NCI-H748 (cell line): ENCODE results near the gene HS3ST1.

Experiments used
- DNase-seq: peaks from one replicate; lab custom pipeline; 2025; ENCODE audit not compliant: unreplicated experiment; lab: John Stamatoyannopoulos, UW

Gene HS3ST1

DNA sequence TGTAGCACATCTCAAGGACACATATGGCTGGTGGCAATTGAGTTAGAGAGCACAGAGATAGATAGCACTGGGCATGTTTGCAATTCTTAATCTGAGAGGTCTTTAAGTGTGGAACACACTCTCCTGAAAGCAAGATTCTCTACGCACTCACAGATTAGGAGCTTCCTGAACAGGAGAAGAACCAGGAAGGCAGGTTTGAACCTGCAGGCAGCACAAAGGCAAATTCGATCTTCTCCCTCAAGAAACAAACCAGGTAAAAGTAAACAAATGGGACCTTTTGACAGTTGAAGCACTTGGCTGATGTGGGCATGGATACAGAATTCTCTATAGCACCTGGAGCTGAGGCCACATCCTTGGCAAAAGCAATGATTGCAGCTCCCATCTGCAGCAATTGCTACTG, 24.3 kb downstream of the HS3ST1 start:
- no peak for DNase-seq

DNA sequence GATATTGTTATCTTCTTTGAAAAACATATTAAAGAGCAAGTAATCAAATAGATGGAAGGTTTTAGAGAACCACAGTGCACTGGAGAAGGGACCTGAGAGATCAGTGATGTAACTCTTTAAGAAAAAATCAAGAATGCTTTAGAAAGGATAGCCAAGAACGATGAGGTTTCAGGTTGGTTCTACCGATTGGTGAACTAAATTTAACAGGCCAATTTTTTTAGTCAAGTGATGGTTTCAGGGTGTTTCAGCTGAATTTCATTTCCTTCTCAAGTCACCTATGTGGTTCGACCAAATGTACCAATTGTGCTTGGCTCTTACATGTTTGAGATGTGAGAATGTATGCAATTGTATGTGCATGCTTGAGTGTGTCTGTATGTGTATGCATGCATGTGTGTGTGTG, 26.5 kb downstream of the HS3ST1 start:
- no peak for DNase-seq

DNA sequence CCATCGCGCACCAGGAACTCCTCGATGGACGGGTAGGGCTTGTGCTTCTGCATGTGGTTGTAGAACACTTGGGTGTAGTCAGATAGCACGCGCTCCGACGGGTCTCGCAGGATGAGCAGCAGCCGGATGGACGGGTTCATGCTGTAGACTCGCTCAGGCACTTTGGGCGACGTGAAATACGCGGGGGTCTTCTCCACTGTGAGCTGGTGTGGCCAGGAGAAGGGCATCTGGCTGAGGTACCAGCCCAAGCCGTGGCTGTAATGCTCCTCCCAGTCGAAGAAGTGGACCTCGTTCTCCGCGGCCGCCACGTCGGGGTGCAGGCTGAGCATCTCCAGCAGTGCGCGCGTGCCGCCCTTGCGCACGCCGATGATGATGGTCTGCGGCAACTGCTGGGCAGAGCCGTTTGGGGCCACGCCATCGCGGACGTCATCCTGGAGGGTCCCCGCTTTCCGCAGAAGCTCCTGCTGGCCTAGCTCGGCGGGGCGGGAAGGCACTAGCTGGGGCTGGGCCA, 29.2 kb downstream of the HS3ST1 start:
- no peak for DNase-seq

DNA sequence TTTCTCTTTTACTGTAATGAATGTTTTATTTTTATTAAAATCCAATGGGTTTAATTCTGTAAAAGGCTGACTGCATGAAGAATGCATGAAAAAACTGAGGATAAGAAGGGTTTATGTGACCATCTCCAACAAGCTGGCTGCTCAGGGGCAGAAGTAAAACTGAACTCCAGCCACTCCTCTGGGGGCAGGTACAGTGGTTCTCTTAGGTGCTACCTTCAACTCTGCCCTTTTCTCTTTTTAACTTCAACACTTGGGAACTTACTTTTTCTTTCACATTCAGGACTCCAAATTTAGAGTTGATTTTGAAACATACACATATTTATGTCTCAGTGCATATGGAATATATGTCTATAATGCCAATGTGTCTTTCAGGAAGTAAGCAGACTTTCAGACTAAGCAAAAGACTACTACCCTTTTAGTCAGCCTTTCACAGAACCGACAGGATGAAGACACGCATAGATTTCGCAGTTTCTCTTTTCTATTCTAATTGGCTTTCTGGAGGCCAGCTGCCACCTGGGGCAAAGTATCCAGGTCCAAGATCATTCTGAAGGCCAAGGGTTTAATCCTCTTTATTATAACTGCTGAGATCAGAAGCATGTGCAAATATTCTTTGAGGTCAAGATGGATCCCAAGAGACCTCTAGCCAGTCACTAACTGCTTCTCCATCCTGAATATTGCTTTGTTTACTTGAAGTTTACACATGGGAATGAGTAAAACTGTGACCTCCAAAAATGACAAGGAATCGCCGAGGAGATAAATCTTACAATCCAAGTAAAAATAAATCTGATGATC, 30.7 kb downstream of the HS3ST1 start:
- DNase-seq = no peak

DNA sequence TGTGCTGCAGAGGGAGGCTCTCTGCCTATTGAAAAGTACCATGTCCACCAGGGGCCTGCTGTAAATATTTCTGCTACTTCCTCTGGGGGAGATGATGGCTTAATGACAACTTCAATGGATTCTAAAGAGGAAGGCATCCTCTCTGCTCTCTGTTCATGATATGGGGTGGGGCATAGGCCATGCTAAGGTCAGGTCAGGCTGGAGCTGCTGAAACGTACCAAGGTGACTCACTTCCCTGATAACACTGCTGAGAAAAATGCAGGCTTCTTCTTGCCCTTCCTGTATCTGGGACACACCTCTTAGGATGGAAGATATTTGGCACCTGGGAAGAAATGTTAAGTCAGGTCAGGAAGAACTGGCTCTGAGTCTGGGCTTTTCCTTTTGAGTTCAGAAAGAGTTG, 31.5 kb downstream of the HS3ST1 start:
- DNase-seq = no peak

DNA sequence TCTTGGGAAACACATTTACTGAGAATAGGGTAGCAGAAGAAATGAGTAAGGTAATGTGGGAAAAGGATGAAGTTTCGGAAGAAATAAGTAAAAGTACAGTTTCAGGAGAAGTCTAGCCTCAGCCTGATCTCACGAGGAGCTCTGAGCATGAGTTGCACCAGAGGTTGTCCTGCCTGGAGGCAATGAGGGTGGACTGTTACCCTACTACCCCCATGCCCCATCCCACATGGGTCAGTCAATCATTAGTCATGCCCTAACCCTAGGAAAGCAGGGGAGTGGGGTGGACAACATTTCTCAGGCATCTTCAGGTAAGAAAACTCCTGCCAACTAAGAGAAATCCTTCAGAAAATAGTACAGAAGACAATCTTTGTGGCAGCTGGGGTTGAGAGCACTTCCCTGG, 35.1 kb downstream of the HS3ST1 start:
- DNase-seq = no peak

DNA sequence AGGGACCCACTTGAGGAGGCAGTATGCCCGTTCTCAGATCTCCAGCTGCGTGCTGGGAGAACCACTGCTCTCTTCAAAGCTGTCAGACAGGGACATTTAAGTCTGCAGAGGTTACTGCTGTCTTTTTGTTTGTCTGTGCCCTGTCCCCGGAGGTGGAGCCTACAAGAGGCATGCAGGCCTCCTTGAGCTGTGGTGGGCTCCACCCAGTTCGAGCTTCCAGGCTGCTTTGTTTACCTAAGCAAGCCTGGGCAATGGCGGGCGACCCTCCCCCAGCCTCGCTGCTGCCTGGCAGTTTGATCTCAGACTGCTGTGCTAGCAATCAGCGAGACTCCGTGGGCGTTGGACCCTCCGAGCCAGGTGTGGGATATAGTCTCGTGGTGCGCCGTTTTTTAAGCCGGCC, 44.6 kb downstream of the HS3ST1 start:
- peak; percentile 87 for DNase-seq

DNA sequence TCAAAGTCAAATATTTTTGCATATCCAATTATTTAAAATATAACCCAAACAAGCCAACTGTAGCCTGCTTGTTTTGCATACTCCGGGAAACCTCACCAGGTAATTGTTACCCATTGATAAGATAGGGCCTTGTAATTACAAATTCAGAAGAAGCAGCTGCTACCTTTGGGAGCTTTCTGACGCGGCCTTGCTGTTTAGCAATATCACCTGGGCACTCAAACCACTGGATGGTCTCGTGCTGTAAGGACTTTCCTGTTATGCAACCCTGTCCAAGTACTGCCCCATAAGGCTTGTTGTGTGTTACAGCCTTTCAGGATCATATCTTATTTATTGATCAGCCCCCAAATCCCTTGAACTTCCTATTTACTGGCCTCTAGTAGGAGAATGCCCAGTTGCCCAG, 52.1 kb downstream of the HS3ST1 start:
- peak; percentile 37 for DNase-seq

DNA sequence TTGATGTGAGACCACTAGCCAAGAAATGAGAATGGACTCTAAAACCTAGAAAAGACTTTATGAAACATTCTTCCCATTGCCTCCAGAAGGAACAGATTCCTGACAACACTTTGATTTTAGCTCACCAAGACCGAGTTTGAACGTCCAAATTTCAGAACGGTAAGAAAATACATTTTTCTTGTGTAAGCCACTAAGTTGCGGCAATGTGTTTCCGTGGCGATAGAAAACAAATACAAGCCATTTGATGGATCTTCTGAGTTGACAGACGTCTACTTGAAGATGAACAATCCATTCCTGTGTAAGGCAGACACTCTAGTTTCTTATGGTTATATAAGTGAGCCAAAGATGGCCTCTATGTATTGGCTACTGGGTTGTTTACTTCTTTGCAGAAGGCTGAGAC, 52.5 kb downstream of the HS3ST1 start:
- DNase-seq = no peak

DNA sequence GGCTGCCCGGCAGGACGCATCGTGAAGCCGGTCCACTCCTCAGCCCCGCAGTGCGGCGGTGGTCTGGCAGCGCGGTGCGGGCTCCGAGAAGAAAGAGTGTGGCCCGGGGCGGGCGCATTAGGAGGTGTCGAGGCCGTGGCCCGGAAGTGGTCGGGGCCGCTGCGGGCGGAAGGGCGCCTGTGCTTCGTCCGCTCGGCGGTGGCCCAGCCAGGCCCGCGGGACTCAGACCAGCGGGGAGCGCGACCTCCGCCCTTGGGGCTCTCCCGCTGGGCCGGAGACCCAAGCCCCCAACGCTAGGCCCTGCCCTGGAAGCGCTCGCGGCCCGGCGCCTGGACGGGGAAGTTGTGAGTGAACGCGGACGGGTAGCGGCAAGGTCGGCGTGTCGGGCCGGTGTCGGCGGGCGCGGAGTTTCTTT, 60.0 kb downstream of the HS3ST1 start:
- DNase-seq = no peak

DNA sequence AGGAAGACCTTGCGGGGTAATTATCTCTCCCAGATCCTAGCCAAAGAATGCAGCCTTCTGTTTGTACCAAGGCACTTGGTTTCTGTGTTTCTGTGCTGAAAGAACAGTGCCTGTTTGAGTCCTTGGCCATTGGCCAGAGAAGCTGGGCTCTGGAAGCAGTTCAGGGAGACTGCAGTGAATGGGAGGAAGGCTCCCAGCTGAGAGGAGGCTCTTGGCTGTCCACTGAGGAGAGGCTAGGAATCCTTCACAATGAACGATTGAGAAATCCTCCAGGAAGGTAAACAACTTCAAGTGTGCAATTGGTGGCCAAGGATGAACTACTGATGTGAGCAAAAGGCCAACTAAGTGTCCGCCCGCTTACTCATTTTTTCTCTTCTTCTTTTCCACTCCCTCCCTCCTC, 61.3 kb downstream of the HS3ST1 start:
- DNase-seq = peak; percentile 67

DNA sequence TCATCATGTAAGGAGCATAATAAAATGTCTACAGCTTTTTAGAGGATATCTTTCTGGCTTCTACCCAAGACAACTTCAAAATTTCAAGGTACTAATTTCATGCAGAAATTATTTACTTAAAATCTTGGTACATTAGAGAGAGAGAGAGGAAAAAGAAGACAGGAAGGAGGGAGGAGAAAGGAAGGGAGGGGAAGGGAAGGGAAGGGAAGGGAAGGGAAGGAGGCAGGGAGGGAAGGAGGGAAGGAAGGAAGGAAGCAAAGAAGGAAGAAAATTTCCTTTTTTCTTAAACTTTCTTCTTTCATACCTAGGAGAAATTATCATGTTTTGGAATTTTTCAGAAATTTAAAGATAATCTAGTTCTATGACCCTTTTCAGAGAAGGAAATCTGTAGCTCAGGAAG, 61.8 kb downstream of the HS3ST1 start:
- no peak for DNase-seq

DNA sequence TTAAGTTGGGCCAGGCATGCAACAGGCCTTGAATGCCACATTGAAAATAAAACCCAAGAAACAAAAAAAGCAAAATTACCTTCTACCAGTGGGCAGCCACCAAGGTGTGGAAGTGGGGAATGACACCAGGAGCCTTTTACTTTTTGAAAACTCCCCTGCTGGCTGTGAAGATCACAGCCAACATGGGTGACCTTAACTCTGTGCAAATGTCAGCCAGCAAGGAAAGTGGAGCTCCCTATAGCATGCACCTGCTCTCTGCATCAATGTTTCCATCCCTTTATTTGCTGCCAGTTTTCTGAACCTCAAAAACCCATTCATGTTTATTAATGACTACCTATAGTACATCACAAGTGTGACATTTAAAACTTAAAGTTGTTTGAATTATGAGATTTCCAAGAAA, 63.7 kb downstream of the HS3ST1 start:
- no peak for DNase-seq

DNA sequence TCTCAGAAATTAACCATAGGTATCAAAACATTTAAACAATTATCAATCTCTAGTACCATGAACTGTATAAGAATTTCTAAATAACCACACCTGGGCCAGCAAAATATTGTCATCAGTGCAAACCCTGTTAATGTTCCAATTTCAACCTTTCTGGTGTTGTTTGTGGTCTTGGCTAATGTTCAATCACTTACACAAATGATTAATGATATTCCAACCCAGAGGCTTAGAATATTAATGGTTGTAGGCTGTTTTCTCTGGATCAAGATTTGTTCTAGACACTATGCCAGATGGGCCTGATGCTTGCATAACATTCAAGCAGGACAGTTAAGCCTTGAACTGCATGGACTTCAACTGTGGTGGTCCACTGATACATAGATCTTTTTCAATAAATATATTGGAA, 69.1 kb downstream of the HS3ST1 start:
- DNase-seq = no peak

DNA sequence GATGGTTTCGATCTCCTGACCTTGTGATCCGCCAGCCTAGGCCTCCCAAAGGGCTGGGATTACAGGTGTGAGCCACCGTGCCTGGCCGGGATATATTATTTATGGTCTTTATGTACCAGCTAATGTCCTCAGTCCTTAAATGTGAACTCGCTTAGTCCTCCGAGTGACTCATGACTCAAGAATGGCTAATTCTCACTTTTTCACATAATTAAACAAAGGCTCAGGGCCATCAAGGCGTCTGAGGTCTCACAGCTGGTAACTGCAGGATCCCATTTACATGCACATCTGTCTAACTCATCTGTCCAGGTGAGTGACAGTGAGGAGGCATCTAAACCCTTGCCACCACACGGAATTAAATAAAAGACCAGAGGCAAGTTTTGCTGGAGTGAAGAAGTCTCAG, 73.5 kb downstream of the HS3ST1 start:
- DNase-seq = no peak

DNA sequence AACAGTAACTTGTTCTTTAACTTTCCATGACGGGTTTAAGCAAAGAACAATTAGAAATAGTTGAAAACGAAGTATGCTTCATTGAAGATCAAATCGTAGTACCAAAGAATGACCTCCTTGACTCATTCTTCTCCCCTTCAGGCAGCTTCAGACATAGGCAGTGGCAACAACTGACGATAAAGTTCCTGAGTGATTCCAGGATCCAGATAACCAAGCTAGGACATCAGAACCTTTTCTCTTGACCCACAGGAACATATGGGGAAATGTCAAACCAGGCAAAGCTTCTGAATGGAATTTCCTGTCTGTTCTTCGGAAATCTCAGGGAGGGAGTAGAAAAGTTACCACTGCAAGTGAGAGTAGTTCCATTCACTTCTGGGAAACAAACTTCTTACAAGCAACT, 74.2 kb downstream of the HS3ST1 start:
- DNase-seq = no peak

DNA sequence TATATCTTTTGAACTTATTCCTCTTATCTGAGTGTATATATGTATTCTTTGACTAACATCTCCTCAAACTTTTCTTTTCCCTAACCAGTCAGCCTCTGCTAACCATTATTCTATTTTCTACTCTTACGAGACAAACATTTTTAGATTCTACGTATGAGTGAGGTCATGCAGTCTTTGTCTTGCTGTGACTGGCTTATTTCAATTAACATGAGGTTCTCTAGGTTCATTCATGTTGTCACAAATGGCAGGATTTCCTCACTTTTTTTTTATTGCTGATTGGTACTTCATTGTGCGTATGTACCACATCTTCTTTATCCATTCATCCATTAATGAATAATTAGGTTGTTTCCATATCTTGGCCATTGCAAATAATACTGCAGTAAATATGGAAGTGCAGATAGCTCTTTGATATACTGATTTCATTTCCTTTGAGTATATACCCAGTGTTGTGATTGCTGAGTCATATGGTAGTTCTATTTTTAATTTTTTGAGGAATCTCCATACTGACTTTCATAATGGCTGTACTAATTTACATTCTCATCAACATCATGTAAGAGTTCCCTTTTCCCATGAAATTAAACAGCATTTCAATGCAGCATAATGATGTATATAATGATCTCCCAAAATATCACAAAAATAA, 80.1 kb downstream of the HS3ST1 start:
- no peak for DNase-seq

DNA sequence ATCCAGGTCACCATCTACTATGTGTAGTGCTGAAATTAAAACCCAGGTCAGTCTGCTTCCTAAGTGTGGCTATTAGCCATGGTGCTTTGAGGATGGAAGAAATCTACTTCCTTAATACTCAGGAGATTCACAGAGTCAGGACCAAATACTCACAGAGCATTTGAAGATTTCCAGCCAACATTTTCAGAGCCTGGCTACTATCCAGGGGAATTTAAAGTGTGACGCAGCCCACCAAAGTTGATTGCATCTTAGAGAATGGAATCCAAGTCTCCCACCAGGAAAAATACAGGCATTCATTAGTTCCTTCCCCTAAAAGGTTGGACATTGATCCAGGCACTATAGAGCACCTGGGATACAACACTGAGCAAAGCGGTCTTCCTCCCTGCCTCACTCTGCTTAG, 83.8 kb downstream of the HS3ST1 start:
- no peak for DNase-seq

DNA sequence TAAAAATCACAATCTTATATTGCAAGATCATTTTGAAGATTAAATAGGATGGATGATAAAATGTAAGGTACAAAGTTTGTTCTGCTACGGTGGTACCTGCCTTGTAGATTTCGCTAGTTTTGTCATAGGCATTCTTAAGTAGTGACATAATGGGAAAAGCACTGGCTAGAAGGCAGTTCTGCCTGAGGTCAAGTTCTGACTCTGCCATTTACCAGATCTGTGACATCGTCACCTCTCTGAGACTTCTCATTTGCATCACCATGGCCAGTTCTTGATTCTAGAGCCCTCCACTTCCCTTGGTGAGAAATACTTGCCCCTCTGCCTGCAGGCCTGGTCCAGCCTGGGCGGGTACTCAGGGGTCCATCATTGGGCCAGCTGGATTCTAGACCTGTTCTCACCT, 85.2 kb downstream of the HS3ST1 start:
- no peak for DNase-seq
